ENCODE results near the gene DUSP2.
"Not testable (repeated sequence)": the region's sequence is repeated elsewhere in the genome, so short reads cannot be mapped to it uniquely, and the experiment has no call there.

Gene DUSP2

GRCh38 chr2:96163768-96164429 is 18.7 kb upstream of the DUSP2 start:
- Histone ChIP-seq H3K4me1 (ENCODE audit: low read length) (no peaks in the 10 kb centered on the region), H3K27ac (ENCODE audit: low read length) (no peak overlapping the region), H3K4me3 (ENCODE audit: low read length) (no peak overlapping the region), H3F3A (ENCODE audit: insufficient read depth, low read length) (no peaks in the 10 kb centered on the region), H3K4me2 (ENCODE audit: low read depth, low read length) (no peak overlapping the region), H4K20me1 (ENCODE audit: insufficient read depth, low read length) (no peaks in the 10 kb centered on the region), H3K36me3 (replicated peaks; ENCODE audit: insufficient read depth, low read length) (no peaks in the 10 kb centered on the region), H3K9me2 (replicated peaks; ENCODE audit: insufficient read depth, low read length) (no peaks in the 10 kb centered on the region), H3K9me3 (replicated peaks; ENCODE audit: insufficient read depth, low read length) (no peaks in the 10 kb centered on the region), H3K9ac (ENCODE audit: low read length) (no peak overlapping the region), H3K27me3 (replicated peaks; ENCODE audit: insufficient read depth, low read length) (no peaks in the 10 kb centered on the region), H3K79me2 (ENCODE audit: low read length) (no peaks in the 10 kb centered on the region), H2AFZ (ENCODE audit: low read length) (no peak overlapping the region)
- no peak for DNase-seq
- TF ChIP-seq EZH2phosphoT487 (IDR thresholded peaks at IDR 0.05; ENCODE audit: low read length), result no peak
- TF ChIP-seq EZH2 (optimal IDR thresholded peaks at IDR 0.05; ENCODE audit: low read depth, low read length), result no peak
- no peak for TF ChIP-seq CTCF (IDR thresholded peaks at IDR 0.05; ENCODE audit: low read length)

DNA sequence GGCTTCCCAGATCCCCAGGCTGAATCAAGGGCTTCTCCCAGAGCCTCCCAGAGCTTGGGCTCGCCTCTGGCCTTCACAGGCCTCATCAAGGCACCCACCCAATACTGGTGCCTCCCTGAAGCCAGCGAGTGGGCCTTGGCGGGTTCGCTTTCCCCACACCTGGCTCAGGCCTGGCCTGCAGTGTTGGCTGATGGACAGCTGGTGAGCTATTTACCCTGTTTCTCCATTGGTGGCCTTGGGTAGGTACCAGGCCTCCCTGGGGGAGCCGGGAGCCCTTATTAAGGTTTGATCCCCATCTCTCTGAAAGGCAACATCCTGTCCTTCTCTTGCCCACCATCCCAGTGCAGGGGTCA is 18.2 kb upstream of the DUSP2 start:
- no peaks in the 10 kb centered on the region for H3K79me2 ChIP-seq (ENCODE audit: low read length)
- H3K27ac ChIP-seq (ENCODE audit: low read length), result no peak overlapping the region
- H3K9me3 ChIP-seq (replicated peaks; ENCODE audit: insufficient read depth, low read length), result no peaks in the 10 kb centered on the region
- no peak overlapping the region for H2AFZ ChIP-seq (ENCODE audit: low read length)
- H3K4me1 ChIP-seq (ENCODE audit: low read length), result no peaks in the 10 kb centered on the region
- H3K4me3 ChIP-seq (ENCODE audit: low read length), result no peak overlapping the region
- no peak overlapping the region for H3K4me2 ChIP-seq (ENCODE audit: low read depth, low read length)
- H3K36me3 ChIP-seq (replicated peaks; ENCODE audit: insufficient read depth, low read length), result no peaks in the 10 kb centered on the region
- no peak overlapping the region for H3K9ac ChIP-seq (ENCODE audit: low read length)
- no peaks in the 10 kb centered on the region for H3K9me2 ChIP-seq (replicated peaks; ENCODE audit: insufficient read depth, low read length)
- no peak for DNase-seq
- H4K20me1 ChIP-seq (ENCODE audit: insufficient read depth, low read length), result no peaks in the 10 kb centered on the region
- no peaks in the 10 kb centered on the region for H3K27me3 ChIP-seq (replicated peaks; ENCODE audit: insufficient read depth, low read length)
- no peaks in the 10 kb centered on the region for H3F3A ChIP-seq (ENCODE audit: insufficient read depth, low read length)
- TF ChIP-seq EZH2phosphoT487 (IDR thresholded peaks at IDR 0.05; ENCODE audit: low read length) (no peak), CTCF (IDR thresholded peaks at IDR 0.05; ENCODE audit: low read length) (no peak), EZH2 (optimal IDR thresholded peaks at IDR 0.05; ENCODE audit: low read depth, low read length) (no peak)

DNA sequence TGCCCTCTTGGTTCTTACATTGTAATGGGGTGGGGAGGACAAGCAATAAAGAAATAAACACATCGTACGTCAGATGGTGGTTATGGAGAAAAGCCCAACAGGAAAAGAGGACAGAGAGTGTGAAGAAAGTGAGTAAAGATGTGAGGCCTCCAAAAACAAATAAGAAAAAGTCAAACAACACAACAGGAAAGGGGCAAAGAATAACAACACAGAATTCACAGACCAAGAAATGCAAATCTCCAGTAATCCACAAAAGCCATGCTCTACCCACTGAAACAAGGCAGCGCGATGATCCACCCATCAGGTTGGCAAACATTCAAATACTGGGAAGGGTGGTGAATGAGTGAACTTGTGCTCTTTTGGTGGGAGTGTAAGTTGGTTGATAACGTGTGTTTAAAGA is 16.7 kb upstream of the DUSP2 start:
- H3K27me3 ChIP-seq (replicated peaks; ENCODE audit: insufficient read depth, low read length), result no peaks in the 10 kb centered on the region
- H3K9me2 ChIP-seq (replicated peaks; ENCODE audit: insufficient read depth, low read length), result no peaks in the 10 kb centered on the region
- no peak overlapping the region for H2AFZ ChIP-seq (ENCODE audit: low read length)
- TF ChIP-seq EZH2 (optimal IDR thresholded peaks at IDR 0.05; ENCODE audit: low read depth, low read length), result no peak
- no peak for TF ChIP-seq CTCF (IDR thresholded peaks at IDR 0.05; ENCODE audit: low read length)
- TF ChIP-seq EZH2phosphoT487 (IDR thresholded peaks at IDR 0.05; ENCODE audit: low read length), result no peak
- no peaks in the 10 kb centered on the region for H3F3A ChIP-seq (ENCODE audit: insufficient read depth, low read length)
- no peak overlapping the region for H3K4me3 ChIP-seq (ENCODE audit: low read length)
- no peaks in the 10 kb centered on the region for H3K9me3 ChIP-seq (replicated peaks; ENCODE audit: insufficient read depth, low read length)
- no peaks in the 10 kb centered on the region for H3K79me2 ChIP-seq (ENCODE audit: low read length)
- H3K27ac ChIP-seq (ENCODE audit: low read length), result no peak overlapping the region
- H3K36me3 ChIP-seq (replicated peaks; ENCODE audit: insufficient read depth, low read length), result no peaks in the 10 kb centered on the region
- no peak overlapping the region for H3K4me2 ChIP-seq (ENCODE audit: low read depth, low read length)
- no peak for DNase-seq
- no peaks in the 10 kb centered on the region for H4K20me1 ChIP-seq (ENCODE audit: insufficient read depth, low read length)
- H3K9ac ChIP-seq (ENCODE audit: low read length), result no peak overlapping the region
- no peaks in the 10 kb centered on the region for H3K4me1 ChIP-seq (ENCODE audit: low read length)

GRCh38 chr2:96160366-96160765 is 15.1 kb upstream of the DUSP2 start:
- not testable (repeated sequence) for H3K4me3 ChIP-seq (ENCODE audit: low read length); H3K27ac ChIP-seq (ENCODE audit: low read length); H3K9me2 ChIP-seq (replicated peaks; ENCODE audit: insufficient read depth, low read length); H3K9me3 ChIP-seq (replicated peaks; ENCODE audit: insufficient read depth, low read length); H4K20me1 ChIP-seq (ENCODE audit: insufficient read depth, low read length); H3K4me2 ChIP-seq (ENCODE audit: low read depth, low read length); H3F3A ChIP-seq (ENCODE audit: insufficient read depth, low read length); H3K36me3 ChIP-seq (replicated peaks; ENCODE audit: insufficient read depth, low read length); H3K79me2 ChIP-seq (ENCODE audit: low read length); DNase-seq; H3K4me1 ChIP-seq (ENCODE audit: low read length); H3K27me3 ChIP-seq (replicated peaks; ENCODE audit: insufficient read depth, low read length); H3K9ac ChIP-seq (ENCODE audit: low read length); H2AFZ ChIP-seq (ENCODE audit: low read length)
